ENCODE measurements around the gene EIF3D.

Gene EIF3D

GRCh38 chr22:36548606-36549005 lies 19.6 kb upstream of the EIF3D start:
- no peak for DNase-seq
- Mint-ChIP-seq H3K27me3 (ENCODE audit: low read depth, poor library complexity) (peaks cover 25% of the 10 kb centered on the region), H3K9me3 (no peaks in the 10 kb centered on the region), H3K27ac (no peak overlapping the region), H3K4me1 (peaks cover 48% of the 10 kb centered on the region), H3K36me3 (ENCODE audit: low read depth) (no peaks in the 10 kb centered on the region), H3K4me3 (no peak overlapping the region)
- no peak for TF ChIP-seq CTCF (IDR thresholded peaks at IDR 0.05)

DNA sequence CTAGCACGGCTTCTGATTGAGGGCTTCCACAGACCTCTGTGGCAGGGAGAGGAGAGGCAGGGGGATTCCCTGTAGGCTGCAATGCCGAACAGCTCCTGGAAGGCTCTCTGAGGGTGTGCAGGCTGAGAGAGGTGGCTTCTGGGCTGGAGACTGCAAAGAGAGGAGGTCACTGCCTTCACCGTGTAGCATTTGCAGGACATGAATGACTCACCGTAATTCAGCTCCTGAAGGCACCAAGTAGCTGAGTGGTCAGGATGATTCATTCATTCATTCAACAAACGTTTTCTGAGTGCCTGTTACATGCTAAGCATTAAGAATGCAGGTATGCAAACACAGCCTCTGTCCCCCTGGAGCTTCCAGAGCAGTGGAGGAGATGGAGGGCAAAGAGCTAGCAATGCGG lies 18.0 kb upstream of the EIF3D start:
- DNase-seq, result no peak
- Mint-ChIP-seq H3K4me1 (peaks cover 48% of the 10 kb centered on the region), H3K36me3 (ENCODE audit: low read depth) (no peaks in the 10 kb centered on the region), H3K27me3 (ENCODE audit: low read depth, poor library complexity) (peaks cover 26% of the 10 kb centered on the region), H3K27ac (no peak overlapping the region), H3K9me3 (no peaks in the 10 kb centered on the region), H3K4me3 (no peak overlapping the region)
- no peak for TF ChIP-seq CTCF (IDR thresholded peaks at IDR 0.05)

GRCh38 chr22:36546092-36546804 lies 17.3 kb upstream of the EIF3D start:
- Mint-ChIP-seq H3K36me3 (ENCODE audit: low read depth) (no peaks in the 10 kb centered on the region), H3K27ac (no peak overlapping the region), H3K4me3 (peak overlapping the region; percentile 56), H3K27me3 (ENCODE audit: low read depth, poor library complexity) (peaks cover 21% of the 10 kb centered on the region), H3K4me1 (peaks cover 46% of the 10 kb centered on the region), H3K9me3 (no peaks in the 10 kb centered on the region)
- DNase-seq, result peak; percentile 67
- TF ChIP-seq CTCF (IDR thresholded peaks at IDR 0.05), result peak; percentile 65

GRCh38 chr22:36544107-36544620 lies 15.2 kb upstream of the EIF3D start:
- Mint-ChIP-seq H3K36me3 (ENCODE audit: low read depth) (no peaks in the 10 kb centered on the region), H3K4me3 (no peak overlapping the region), H3K27ac (no peak overlapping the region), H3K4me1 (peaks cover 37% of the 10 kb centered on the region), H3K9me3 (no peaks in the 10 kb centered on the region), H3K27me3 (ENCODE audit: low read depth, poor library complexity) (peaks cover 12% of the 10 kb centered on the region)
- no peak for TF ChIP-seq CTCF (IDR thresholded peaks at IDR 0.05)
- DNase-seq, result no peak

DNA sequence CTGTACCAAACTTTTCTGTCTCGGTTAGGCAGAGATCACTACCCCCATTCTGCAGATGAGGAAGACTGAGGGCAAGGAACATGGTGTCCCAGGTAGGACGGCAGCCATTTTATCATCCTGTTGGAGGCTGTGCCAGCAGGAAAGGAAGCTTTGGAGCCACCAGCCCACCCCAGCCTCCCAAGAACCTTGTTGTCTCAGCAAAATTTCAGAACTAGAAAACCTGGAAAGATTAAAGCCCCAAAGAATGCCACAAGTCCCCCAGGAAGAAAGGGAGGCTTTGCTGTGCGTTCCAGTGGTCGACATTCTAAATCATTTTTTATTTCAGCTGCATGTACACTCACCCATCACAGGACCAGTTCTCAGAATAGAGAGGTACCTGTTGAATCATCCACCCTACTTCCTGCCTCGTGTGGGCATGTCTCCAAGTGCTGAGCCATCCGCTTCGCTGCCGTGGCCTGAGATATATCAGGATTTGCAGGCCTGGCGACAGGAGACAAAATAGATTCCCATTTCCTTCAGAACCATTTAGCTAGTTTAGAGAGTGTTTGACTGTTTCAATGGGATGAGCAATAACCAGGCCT lies 13.0 kb upstream of the EIF3D start:
- Mint-ChIP-seq H3K36me3 (ENCODE audit: low read depth) (no peaks in the 10 kb centered on the region), H3K27me3 (ENCODE audit: low read depth, poor library complexity) (peaks cover 8% of the 10 kb centered on the region)
- TF ChIP-seq CTCF (IDR thresholded peaks at IDR 0.05), result no peak

More for the DNA sequence above, 13.0 kb upstream of the EIF3D start:
- H3K4me1 Mint-ChIP-seq, result peaks cover 16% of the 10 kb centered on the region
- no peak for DNase-seq
- H3K4me3 Mint-ChIP-seq, result no peak overlapping the region
- H3K9me3 Mint-ChIP-seq, result no peaks in the 10 kb centered on the region
- no peak overlapping the region for H3K27ac Mint-ChIP-seq
